NCI-H1694 treated with DMSO at 0.1 percent for 48 hours (cell line): Measurements from ENCODE around the gene MGRN1.

Source experiments
- DNase-seq: peaks from one replicate; lab custom pipeline; 2025; lab: John Stamatoyannopoulos, UW

The MGRN1 gene

GRCh38 chr16:4699046-4699556 lies 74.5 kb downstream of the MGRN1 start:
- DNase-seq, result no peak

GRCh38 chr16:4700380-4700996 lies 75.9 kb downstream of the MGRN1 start:
- DNase-seq, result no peak

- no peak for DNase-seq
These were observed 76.5 kb downstream of the MGRN1 start for GRCh38 chr16:4700997-4701743.

GRCh38 chr16:4701791-4702465 lies 77.3 kb downstream of the MGRN1 start:
- DNase-seq, result no peak

GRCh38 chr16:4702466-4702808 lies 77.8 kb downstream of the MGRN1 start:
- DNase-seq, result no peak

- no peak for DNase-seq
These were observed 79.3 kb downstream of the MGRN1 start for GRCh38 chr16:4703906-4704305.

GRCh38 chr16:4704491-4704890 lies 79.9 kb downstream of the MGRN1 start:
- no peak for DNase-seq

- no peak for DNase-seq
These were observed 80.3 kb downstream of the MGRN1 start for GRCh38 chr16:4704913-4705312.

- DNase-seq, result no peak
These were observed 82.2 kb downstream of the MGRN1 start for GRCh38 chr16:4706871-4707270.

- no peak for DNase-seq
These were observed 84.9 kb downstream of the MGRN1 start for GRCh38 chr16:4709481-4709880.

- DNase-seq, result no peak
These were observed 89.3 kb downstream of the MGRN1 start for GRCh38 chr16:4713663-4714501.

- no peak for DNase-seq
These were observed 90.4 kb downstream of the MGRN1 start for GRCh38 chr16:4714996-4715395.

GRCh38 chr16:4718466-4718865 lies 93.8 kb downstream of the MGRN1 start:
- no peak for DNase-seq

GRCh38 chr16:4723071-4723767 lies 98.6 kb downstream of the MGRN1 start:
- no peak for DNase-seq

- DNase-seq, result no peak
These were observed 100.1 kb downstream of the MGRN1 start for GRCh38 chr16:4724661-4725270.

GRCh38 chr16:4726616-4727015 lies 102.0 kb downstream of the MGRN1 start:
- no peak for DNase-seq

GRCh38 chr16:4728676-4729075 lies 104.0 kb downstream of the MGRN1 start:
- DNase-seq, result no peak

GRCh38 chr16:4729876-4730275 lies 105.2 kb downstream of the MGRN1 start:
- DNase-seq, result no peak

- no peak for DNase-seq
These were observed 108.7 kb downstream of the MGRN1 start for GRCh38 chr16:4733211-4733742.

GRCh38 chr16:4733747-4734062 lies 109.1 kb downstream of the MGRN1 start:
- DNase-seq, result no peak
